HCT116 (cell line): Measurements from ENCODE around the gene RCC1. TPM values are rescaled to one million over a fixed set of nuclear protein-coding genes. Genes with fewer than 3 reads are reported as not detected.

ENCODE experiments used
- ATAC-seq: fragments of 200-7000 bp; cut with Tn5 transposase; 2 replicates; pipeline ENCODE4 v1.9.1; 2020; ENCODE audit warnings: mild to moderate bottlenecking, moderate library complexity
- BruUV-seq: library from RNA; stranded (reverse); fragments of 400-500 nt; replicated peaks from 2 replicates; lab custom pipeline; 2021; lab: Mats Ljungman, UMichigan
- CTCF ChIA-PET: fragments of 300-600 bp; sonication (Branson Sonifier 250); formaldehyde crosslinking; loops from one replicate; lab custom pipeline; 2021; ENCODE audit warnings: antibody characterized with exemption; lab: Charles Lee
- POLR2A ChIA-PET: fragments of 300-600, 350-600 bp; sonication (Branson Sonifier 250); formaldehyde crosslinking; loops from one replicate; lab custom pipeline; 2021; ENCODE audit warnings: antibody characterized with exemption; lab: Charles Lee
- RAD21 ChIA-PET, 2 experiments: fragments of 300-600 bp; sonication (Branson Sonifier 250); formaldehyde crosslinking; loops; one replicate each; lab custom pipeline; 2023; ENCODE audit warnings: low total read pairs in 2 of 2; ENCODE audit not compliant: uncharacterized antibody in 2 of 2, unreplicated experiment in 2 of 2, low non-redundant PET in 1 of 2; lab: Charles Lee
- DNase-seq: peaks from one replicate; pipeline ENCODE4 v3.0.0-alpha.2; 2010; ENCODE audit warnings: low read depth, low spot score
- H2AFZ ChIP-seq: fragments of 200-600 bp; shearing (Covaris generic), sonication (generic); 2 replicates; pipeline ENCODE4 v1.6.1; 2017; ENCODE audit warnings: low read depth, mixed run types, mixed read lengths, antibody characterized with exemption, low read length; ENCODE audit not compliant: poor library complexity, severe bottlenecking
- H3K27ac ChIP-seq: 2 replicates; pipeline ENCODE4 v1.5.1; 2012; ENCODE audit warnings: low read depth, low read length
- H3K27me3 ChIP-seq: fragments of 200-600 bp; sonication (generic); 2 replicates; pipeline ENCODE4 v1.6.1; 2016; ENCODE audit warnings: mixed run types, low read length, mixed read lengths; ENCODE audit not compliant: insufficient read depth
- H3K36me3 ChIP-seq, 2 experiments: fragments of 200-500 bp in 1 of 2; fragments of 200-600 bp in 1 of 2; sonication (Bioruptor generic) in 1 of 2; sonication (generic) in 1 of 2; 2 replicates each; pipeline versions ENCODE4 v1.5.1 to v1.6.1; 2014 to 2016; ENCODE audit warnings: low read length in 2 of 2, inconsistent platforms in 1 of 2, mixed read lengths in 1 of 2, mixed run types in 1 of 2; ENCODE audit not compliant: insufficient read depth in 2 of 2, control insufficient read depth in 1 of 2
- H3K4me1 ChIP-seq, 2 experiments: fragments of 200-600 bp in 1 of 2; sonication (generic) in 1 of 2; 2 replicates each; pipeline versions ENCODE4 v1.5.1 to v1.6.1; 2012 to 2017; ENCODE audit warnings: low read length in 2 of 2, inconsistent platforms in 1 of 2, mild to moderate bottlenecking in 1 of 2, mixed read lengths in 1 of 2, mixed run types in 1 of 2, moderate library complexity in 1 of 2; ENCODE audit not compliant: insufficient read depth in 2 of 2, control insufficient read depth in 1 of 2
- H3K4me2 ChIP-seq: fragments of 200-600 bp; sonication (generic); 2 replicates; pipeline ENCODE4 v1.6.1; 2017; ENCODE audit warnings: mixed run types, low read length, mixed read lengths
- H3K4me3 ChIP-seq, 2 experiments: fragments of 200-600 bp in 1 of 2; sonication (generic) in 1 of 2; replicated peaks in 1 of 2; 2 replicates each; pipeline ENCODE4 v1.5.1; 2011 to 2016; ENCODE audit warnings: low read length in 2 of 2, control low read depth in 1 of 2, low read depth in 1 of 2, mild to moderate bottlenecking in 1 of 2, mixed read lengths in 1 of 2, mixed run types in 1 of 2
- H3K79me2 ChIP-seq: fragments of 200-600 bp; sonication (generic); 2 replicates; pipeline ENCODE4 v1.6.1; 2017; ENCODE audit warnings: mild to moderate bottlenecking, mixed run types, low read length, moderate library complexity, mixed read lengths; ENCODE audit not compliant: insufficient read depth
- H3K9ac ChIP-seq: fragments of 200-600 bp; sonication (generic); 2 replicates; pipeline ENCODE4 v1.6.1; 2016; ENCODE audit warnings: low read length, mixed read lengths
- H3K9me2 ChIP-seq: fragments of 200-600 bp; sonication (generic), shearing (Covaris generic); 2 replicates; pipeline ENCODE4 v1.6.1; 2017; ENCODE audit warnings: mixed run types, mild to moderate bottlenecking, moderate library complexity; ENCODE audit not compliant: insufficient read depth
- H3K9me3 ChIP-seq, 2 experiments: fragments of 200-500 bp in 1 of 2; fragments of 200-600 bp in 1 of 2; sonication (Bioruptor generic) in 1 of 2; sonication (generic) in 1 of 2; 2 replicates each; pipeline ENCODE4 v1.6.1; 2014 to 2017; ENCODE audit warnings: low read length in 2 of 2, mixed read lengths in 2 of 2, inconsistent platforms in 1 of 2, low read depth in 1 of 2, mild to moderate bottlenecking in 1 of 2, mixed run types in 1 of 2, moderate library complexity in 1 of 2; ENCODE audit not compliant: control insufficient read depth in 1 of 2, insufficient read depth in 1 of 2
- H4K20me1 ChIP-seq: fragments of 200-600 bp; sonication (generic), shearing (Covaris generic); 2 replicates; pipeline ENCODE4 v1.6.1; 2017; ENCODE audit warnings: mixed run types, mild to moderate bottlenecking, moderate library complexity; ENCODE audit not compliant: insufficient read depth
- CBX3 ChIP-seq: IDR thresholded peaks from 2 replicates; pipeline ENCODE4 v1.6.1; 2012; ENCODE audit warnings: low read depth
- FOSL1 ChIP-seq: IDR thresholded peaks from 2 replicates; pipeline ENCODE4 v1.6.1; 2012; ENCODE audit warnings: low read depth
- RAD21 ChIP-seq: IDR thresholded peaks from 2 replicates; pipeline ENCODE4 v1.6.1; 2012; ENCODE audit warnings: low read depth, mild to moderate bottlenecking
- SIN3A ChIP-seq: IDR thresholded peaks from 2 replicates; pipeline ENCODE4 v1.6.1; 2012; ENCODE audit warnings: low read depth
- ZFX ChIP-seq: fragments of 450-650 bp; IDR thresholded peaks from 2 replicates; pipeline ENCODE4 v1.6.1; 2017
- intact Hi-C: fragments of 100-400 bp; cut with micrococcal nuclease; formaldehyde crosslinking; loops from 2 replicates; pipeline ENCODE4 v1.10.0; 2022
- total RNA-seq: library from RNA; stranded (reverse); gene quantifications from one replicate; pipeline ENCODE4 v1.2.1, GENCODE V29; 2021; ENCODE audit not compliant: unreplicated experiment
- TF ChIP-seq, protein P1 (sequence below): IDR thresholded peaks from 2 replicates; pipeline ENCODE4 v1.6.1; 2011; ENCODE audit warnings: mild to moderate bottlenecking, low read length, moderate library complexity; ENCODE audit not compliant: insufficient replicate concordance; ENCODE audit errors: extremely low read depth
- TF ChIP-seq, protein P2 (sequence below): IDR thresholded peaks from 2 replicates; pipeline ENCODE4 v1.6.1; 2012
- TF ChIP-seq, protein P3 (sequence below), 3 experiments: fragments of 200-600 bp in 1 of 3; sonication (generic) in 1 of 3; IDR thresholded peaks in 2 of 3; conservative IDR thresholded peaks in 1 of 3; 2 replicates each; pipeline ENCODE4 v1.5.1; 2012 to 2017; ENCODE audit warnings: low read depth in 2 of 3, low read length in 2 of 3, antibody characterized with exemption in 1 of 3, borderline replicate concordance in 1 of 3, control low read depth in 1 of 3, mild to moderate bottlenecking in 1 of 3, mixed read lengths in 1 of 3, mixed run types in 1 of 3, moderate library complexity in 1 of 3; ENCODE audit not compliant: insufficient read depth in 1 of 3
- TF ChIP-seq, protein P4 (sequence below): IDR thresholded peaks from 2 replicates; pipeline ENCODE4 v1.6.1; 2012; ENCODE audit warnings: low read depth

RCC1 gene
- total RNA-seq, 1 experiment from 2014 or later, result 124 TPM

DNA sequence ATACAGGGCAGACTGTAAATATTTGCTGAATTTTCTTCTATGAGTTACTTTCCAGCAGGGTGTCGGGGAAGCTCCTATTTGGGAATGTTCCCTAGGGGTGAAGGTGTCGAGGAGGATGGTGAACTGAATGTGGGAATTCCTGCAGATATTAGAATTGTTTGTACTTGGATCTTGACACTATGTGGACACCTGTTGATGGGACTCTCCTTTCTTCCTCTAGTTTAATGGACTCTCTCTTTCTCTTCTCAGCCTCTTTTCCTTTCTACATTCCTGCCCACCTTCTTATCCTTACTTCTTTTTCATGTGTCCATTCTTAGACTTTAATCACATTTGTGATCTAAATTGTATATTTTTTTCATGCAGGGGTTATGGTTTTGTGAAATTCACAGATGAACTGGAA is 61.1 kb downstream of the RCC1 start:
- Histone ChIP-seq H3K9me3 (no peaks in the 10 kb centered on the region), H3K4me1 (no peaks in the 10 kb centered on the region), H3K27me3 (no peaks in the 10 kb centered on the region), H3K9ac (no peak overlapping the region), H4K20me1 (no peaks in the 10 kb centered on the region), H3K79me2 (no peaks in the 10 kb centered on the region)
- CTCF ChIA-PET, result no interaction called here
- no peak for DNase-seq
- TF ChIP-seq, protein P1, sequence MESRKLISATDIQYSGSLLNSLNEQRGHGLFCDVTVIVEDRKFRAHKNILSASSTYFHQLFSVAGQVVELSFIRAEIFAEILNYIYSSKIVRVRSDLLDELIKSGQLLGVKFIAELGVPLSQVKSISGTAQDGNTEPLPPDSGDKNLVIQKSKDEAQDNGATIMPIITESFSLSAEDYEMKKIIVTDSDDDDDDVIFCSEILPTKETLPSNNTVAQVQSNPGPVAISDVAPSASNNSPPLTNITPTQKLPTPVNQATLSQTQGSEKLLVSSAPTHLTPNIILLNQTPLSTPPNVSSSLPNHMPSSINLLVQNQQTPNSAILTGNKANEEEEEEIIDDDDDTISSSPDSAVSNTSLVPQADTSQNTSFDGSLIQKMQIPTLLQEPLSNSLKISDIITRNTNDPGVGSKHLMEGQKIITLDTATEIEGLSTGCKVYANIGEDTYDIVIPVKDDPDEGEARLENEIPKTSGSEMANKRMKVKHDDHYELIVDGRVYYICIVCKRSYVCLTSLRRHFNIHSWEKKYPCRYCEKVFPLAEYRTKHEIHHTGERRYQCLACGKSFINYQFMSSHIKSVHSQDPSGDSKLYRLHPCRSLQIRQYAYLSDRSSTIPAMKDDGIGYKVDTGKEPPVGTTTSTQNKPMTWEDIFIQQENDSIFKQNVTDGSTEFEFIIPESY, result no peak
- TF ChIP-seq ZFX (no peak), FOSL1 (no peak), SIN3A (no peak), CBX3 (no peak), RAD21 (no peak)
- TF ChIP-seq, protein P2, sequence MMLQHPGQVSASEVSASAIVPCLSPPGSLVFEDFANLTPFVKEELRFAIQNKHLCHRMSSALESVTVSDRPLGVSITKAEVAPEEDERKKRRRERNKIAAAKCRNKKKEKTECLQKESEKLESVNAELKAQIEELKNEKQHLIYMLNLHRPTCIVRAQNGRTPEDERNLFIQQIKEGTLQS, result no peak
- TF ChIP-seq, protein P3, sequence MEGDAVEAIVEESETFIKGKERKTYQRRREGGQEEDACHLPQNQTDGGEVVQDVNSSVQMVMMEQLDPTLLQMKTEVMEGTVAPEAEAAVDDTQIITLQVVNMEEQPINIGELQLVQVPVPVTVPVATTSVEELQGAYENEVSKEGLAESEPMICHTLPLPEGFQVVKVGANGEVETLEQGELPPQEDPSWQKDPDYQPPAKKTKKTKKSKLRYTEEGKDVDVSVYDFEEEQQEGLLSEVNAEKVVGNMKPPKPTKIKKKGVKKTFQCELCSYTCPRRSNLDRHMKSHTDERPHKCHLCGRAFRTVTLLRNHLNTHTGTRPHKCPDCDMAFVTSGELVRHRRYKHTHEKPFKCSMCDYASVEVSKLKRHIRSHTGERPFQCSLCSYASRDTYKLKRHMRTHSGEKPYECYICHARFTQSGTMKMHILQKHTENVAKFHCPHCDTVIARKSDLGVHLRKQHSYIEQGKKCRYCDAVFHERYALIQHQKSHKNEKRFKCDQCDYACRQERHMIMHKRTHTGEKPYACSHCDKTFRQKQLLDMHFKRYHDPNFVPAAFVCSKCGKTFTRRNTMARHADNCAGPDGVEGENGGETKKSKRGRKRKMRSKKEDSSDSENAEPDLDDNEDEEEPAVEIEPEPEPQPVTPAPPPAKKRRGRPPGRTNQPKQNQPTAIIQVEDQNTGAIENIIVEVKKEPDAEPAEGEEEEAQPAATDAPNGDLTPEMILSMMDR (IDR thresholded peaks at IDR 0.05 in 2 of 3, conservative IDR thresholded peaks at IDR 0.05 in 1 of 3; ENCODE audit: borderline replicate concordance in 1 of 3, insufficient read depth in 1 of 3, low read depth in 2 of 3, low read length in 2 of 3), result no peak
- TF ChIP-seq, protein P4, sequence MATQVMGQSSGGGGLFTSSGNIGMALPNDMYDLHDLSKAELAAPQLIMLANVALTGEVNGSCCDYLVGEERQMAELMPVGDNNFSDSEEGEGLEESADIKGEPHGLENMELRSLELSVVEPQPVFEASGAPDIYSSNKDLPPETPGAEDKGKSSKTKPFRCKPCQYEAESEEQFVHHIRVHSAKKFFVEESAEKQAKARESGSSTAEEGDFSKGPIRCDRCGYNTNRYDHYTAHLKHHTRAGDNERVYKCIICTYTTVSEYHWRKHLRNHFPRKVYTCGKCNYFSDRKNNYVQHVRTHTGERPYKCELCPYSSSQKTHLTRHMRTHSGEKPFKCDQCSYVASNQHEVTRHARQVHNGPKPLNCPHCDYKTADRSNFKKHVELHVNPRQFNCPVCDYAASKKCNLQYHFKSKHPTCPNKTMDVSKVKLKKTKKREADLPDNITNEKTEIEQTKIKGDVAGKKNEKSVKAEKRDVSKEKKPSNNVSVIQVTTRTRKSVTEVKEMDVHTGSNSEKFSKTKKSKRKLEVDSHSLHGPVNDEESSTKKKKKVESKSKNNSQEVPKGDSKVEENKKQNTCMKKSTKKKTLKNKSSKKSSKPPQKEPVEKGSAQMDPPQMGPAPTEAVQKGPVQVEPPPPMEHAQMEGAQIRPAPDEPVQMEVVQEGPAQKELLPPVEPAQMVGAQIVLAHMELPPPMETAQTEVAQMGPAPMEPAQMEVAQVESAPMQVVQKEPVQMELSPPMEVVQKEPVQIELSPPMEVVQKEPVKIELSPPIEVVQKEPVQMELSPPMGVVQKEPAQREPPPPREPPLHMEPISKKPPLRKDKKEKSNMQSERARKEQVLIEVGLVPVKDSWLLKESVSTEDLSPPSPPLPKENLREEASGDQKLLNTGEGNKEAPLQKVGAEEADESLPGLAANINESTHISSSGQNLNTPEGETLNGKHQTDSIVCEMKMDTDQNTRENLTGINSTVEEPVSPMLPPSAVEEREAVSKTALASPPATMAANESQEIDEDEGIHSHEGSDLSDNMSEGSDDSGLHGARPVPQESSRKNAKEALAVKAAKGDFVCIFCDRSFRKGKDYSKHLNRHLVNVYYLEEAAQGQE, result no peak
- TF ChIP-seq, all 23 proteins: peak for 0
- POLR2A ChIA-PET, result interaction anchor here (0.9 kb wide), 1 partner anchor 13 kb away, joined by 3 read pairs; no protein-coding TSS in a partner anchor
- Histone ChIP-seq H3K4me2 (no peak overlapping the region), H3K9me2 (no peaks in the 10 kb centered on the region), H3K4me3 (no peak overlapping the region), H3K36me3 (peaks cover 24 to 43% of the 10 kb centered on the region in 2 experiments), H3K27ac (no peak overlapping the region), H2AFZ (no peak overlapping the region)
- no TSS peak for BruUV-seq
- RAD21 ChIA-PET, result no interaction called here
- intact Hi-C loops, result no loop called here
- no peak for ATAC-seq
